Measurements from ENCODE around the gene CLTC.

DNA sequence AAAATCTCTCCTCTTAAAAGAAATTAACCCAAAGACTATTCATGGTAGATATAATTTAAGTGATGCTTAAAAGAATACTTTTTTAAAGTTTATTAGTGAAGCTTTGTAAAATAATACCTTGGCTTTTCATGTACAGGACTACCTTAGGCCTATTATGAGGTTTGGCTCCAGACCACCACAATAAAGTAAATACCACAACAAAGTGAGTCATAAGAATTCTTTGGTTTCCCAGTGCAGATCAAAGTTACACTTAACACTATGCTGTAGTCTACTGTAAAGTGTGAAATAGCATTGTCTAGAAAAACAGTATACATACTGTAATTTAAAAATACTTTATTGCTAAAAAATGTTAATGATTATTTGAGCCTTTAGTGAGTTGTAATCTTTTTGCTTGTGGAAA is 31.7 kb downstream of the CLTC start:
- TF ChIP-seq REST (IDR thresholded peaks at IDR 0.05; ENCODE audit: insufficient replicate concordance, low read depth) (no peak), POLR2AphosphoS5 (IDR thresholded peaks at IDR 0.05; ENCODE audit: low read depth) (no peak), GABPA (IDR thresholded peaks at IDR 0.05; ENCODE audit: low read depth) (no peak), SPI1 (IDR thresholded peaks at IDR 0.05; ENCODE audit: borderline replicate concordance, low read depth) (no peak)
- TF ChIP-seq, protein P1, sequence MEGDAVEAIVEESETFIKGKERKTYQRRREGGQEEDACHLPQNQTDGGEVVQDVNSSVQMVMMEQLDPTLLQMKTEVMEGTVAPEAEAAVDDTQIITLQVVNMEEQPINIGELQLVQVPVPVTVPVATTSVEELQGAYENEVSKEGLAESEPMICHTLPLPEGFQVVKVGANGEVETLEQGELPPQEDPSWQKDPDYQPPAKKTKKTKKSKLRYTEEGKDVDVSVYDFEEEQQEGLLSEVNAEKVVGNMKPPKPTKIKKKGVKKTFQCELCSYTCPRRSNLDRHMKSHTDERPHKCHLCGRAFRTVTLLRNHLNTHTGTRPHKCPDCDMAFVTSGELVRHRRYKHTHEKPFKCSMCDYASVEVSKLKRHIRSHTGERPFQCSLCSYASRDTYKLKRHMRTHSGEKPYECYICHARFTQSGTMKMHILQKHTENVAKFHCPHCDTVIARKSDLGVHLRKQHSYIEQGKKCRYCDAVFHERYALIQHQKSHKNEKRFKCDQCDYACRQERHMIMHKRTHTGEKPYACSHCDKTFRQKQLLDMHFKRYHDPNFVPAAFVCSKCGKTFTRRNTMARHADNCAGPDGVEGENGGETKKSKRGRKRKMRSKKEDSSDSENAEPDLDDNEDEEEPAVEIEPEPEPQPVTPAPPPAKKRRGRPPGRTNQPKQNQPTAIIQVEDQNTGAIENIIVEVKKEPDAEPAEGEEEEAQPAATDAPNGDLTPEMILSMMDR (IDR thresholded peaks at IDR 0.05; ENCODE audit: insufficient read depth, low read length), result no peak

Measured in HL-60 (cell line).